Ovary (tissue), 3 donors: ENCODE results near the gene FAM13A.

Experiments
- CTCF ChIP-seq, 3 donors: fragments of 450-650 bp in 2 of 3; fragments of 200-600 bp in 1 of 3; IDR thresholded peaks; one replicate each; pipeline versions ENCODE4 v1.5.1 to v1.8.0; 2016 to 2022; ENCODE audit warnings: antibody characterized with exemption in 3 of 3, mild to moderate bottlenecking in 1 of 3
- POLR2A ChIP-seq: fragments of 450-650 bp; IDR thresholded peaks from one replicate; pipeline ENCODE4 v1.6.1; 2017; ENCODE audit warnings: antibody characterized with exemption, mild to moderate bottlenecking, moderate library complexity
- donor health status: DM: no; HTN: no; CAD: no.

DNA sequence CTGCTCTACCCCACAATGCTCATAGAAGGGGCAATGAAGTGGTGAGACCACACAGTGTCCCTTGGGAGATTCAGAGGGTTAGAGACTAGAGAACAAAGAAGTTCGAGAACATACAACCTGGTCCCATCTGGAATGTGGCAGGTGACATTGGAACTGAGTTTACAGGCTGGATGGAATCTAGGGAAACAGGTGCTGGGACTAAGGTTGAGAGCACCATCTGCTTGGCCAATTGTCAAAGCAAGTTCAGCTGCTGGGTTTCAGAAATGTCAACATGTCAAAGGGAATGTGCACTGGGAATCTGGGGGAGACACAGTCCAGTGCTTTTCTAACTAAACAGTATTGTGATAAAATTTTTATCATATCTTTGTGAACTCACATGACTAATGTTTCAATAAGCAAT lies 15.9 kb upstream of the FAM13A start:
- no peak for TF ChIP-seq CTCF (IDR thresholded peaks at IDR 0.05)
- TF ChIP-seq POLR2A: no peak
